Activated CD8-positive, alpha-beta memory T cell treated with anti-CD3 and anti-CD28 coated beads, Interleukin-2, amount 10 ng/mL, durations not matched to agents 7 days and 5 days (primary cell): ENCODE measurements around the gene NT5E. TPM values are rescaled to one million over a fixed set of nuclear protein-coding genes. Genes with fewer than 3 reads are reported as not detected.
"Not testable (repeated sequence)": the region's sequence is repeated elsewhere in the genome, so short reads cannot be mapped to it uniquely, and the experiment has no call there.

ENCODE experiments used
- ATAC-seq: fragments of 150-1000 bp; cut with Tn5 transposase; one replicate; pipeline ENCODE4 v1.10.0; 2021; ENCODE audit warnings: moderate library complexity
- CTCF ChIA-PET: fragments of 350-600 bp; sonication (Branson Sonifier 250); formaldehyde crosslinking; loops from one replicate; lab custom pipeline; 2021; ENCODE audit warnings: antibody characterized with exemption; lab: Charles Lee
- DNase-seq: peaks from one replicate; pipeline ENCODE4 v3.0.0-alpha.2; 2020
- H3K27ac Mint-ChIP-seq: one replicate; pipeline ENCODE4 v1.8.0; 2021; ENCODE audit warnings: mild to moderate bottlenecking, mixed read lengths
- H3K27me3 Mint-ChIP-seq: one replicate; pipeline ENCODE4 v1.8.0; 2021; ENCODE audit warnings: mixed read lengths
- H3K36me3 Mint-ChIP-seq: one replicate; pipeline ENCODE4 v1.8.0; 2021; ENCODE audit warnings: mild to moderate bottlenecking, mixed read lengths
- H3K4me1 Mint-ChIP-seq: one replicate; pipeline ENCODE4 v1.8.0; 2021; ENCODE audit warnings: mixed read lengths
- H3K4me3 Mint-ChIP-seq: one replicate; pipeline ENCODE4 v1.8.0; 2021; ENCODE audit warnings: mild to moderate bottlenecking, moderate library complexity, mixed read lengths
- H3K9me3 Mint-ChIP-seq: one replicate; pipeline ENCODE4 v1.8.0; 2022; ENCODE audit warnings: low read depth, mixed read lengths
- total RNA-seq, 2 experiments: library from RNA; stranded (reverse); gene quantifications; one replicate each; pipeline ENCODE4 v1.2.3, GENCODE V29; 2021

The NT5E gene
- total RNA-seq, 2 experiments from 2014 or later: 17.3 to 24.1 TPM

DNA sequence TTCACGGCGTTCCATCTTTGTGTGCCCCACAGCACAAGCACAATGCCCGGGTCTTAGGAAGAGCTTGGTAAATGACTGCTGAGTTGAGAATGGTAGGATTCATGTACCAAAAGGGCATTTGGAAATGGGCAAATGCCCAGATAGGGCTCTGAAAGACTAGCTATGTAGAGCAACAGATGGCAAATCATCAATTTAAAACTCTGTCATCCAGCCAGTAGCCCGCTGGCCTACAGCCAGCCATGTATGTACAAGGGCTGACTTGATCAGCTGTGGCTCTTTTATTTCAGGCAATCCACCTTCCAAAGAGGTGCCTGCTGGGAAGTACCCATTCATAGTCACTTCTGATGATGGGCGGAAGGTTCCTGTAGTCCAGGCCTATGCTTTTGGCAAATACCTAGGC, 35.1 kb downstream of the NT5E start:
- CTCF ChIA-PET: interaction anchor here (0.8 to 9.5 kb wide), 9 partner anchors 9 to 162 kb away, joined by 4 to 97 read pairs (median 20); partner anchors contain the start of gene NT5E
- no peaks in the 10 kb centered on the region for H3K27me3 Mint-ChIP-seq
- no peak overlapping the region for H3K4me3 Mint-ChIP-seq
- H3K27ac Mint-ChIP-seq: no peak overlapping the region
- DNase-seq (no peak), ATAC-seq (no peak)
- peaks cover 1% of the 10 kb centered on the region for H3K36me3 Mint-ChIP-seq
- peaks cover 16% of the 10 kb centered on the region for H3K4me1 Mint-ChIP-seq
- no peaks in the 10 kb centered on the region for H3K9me3 Mint-ChIP-seq

DNA sequence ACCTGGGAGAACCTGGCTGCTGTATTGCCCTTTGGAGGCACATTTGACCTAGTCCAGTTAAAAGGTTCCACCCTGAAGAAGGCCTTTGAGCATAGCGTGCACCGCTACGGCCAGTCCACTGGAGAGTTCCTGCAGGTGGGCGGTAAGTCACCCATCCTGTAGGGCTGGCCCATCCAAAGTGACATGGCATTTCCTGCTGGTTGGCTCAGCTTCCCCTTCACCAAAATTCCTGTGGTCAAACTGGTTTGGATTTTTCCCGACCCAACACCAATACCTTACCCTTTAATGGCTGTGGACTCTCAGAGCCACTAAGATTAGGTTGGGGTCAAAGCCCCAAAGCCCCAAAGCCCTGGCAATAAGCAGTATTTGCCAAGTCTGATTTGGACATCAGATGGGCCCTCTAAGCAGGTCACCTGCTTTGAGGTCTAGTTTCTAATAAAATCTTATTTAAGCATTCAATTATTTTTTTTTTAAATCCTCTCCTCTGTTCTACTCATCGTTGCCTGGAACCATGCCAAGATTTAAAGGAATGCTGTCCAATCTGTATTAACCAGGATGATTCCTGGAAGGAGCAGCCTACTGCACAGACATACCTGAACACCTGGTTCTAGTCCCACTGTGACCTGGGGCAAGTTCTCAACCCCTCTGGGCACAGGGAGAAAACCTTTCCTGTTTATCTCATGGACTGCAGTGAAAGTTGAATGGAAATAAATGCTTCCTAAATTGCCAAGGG, 40.8 kb downstream of the NT5E start:
- H3K9me3 Mint-ChIP-seq: peaks cover under 1% of the 10 kb centered on the region
- peaks cover 25% of the 10 kb centered on the region for H3K36me3 Mint-ChIP-seq
- DNase-seq (no peak), ATAC-seq (no peak)
- H3K4me1 Mint-ChIP-seq: peaks cover under 1% of the 10 kb centered on the region
- no peaks in the 10 kb centered on the region for H3K27me3 Mint-ChIP-seq
- H3K4me3 Mint-ChIP-seq: no peak overlapping the region
- CTCF ChIA-PET: interaction anchor here (0.7 to 0.8 kb wide), 2 partner anchors 51 to 136 kb away, joined by 3 read pairs; no protein-coding TSS in a partner anchor
- no peak overlapping the region for H3K27ac Mint-ChIP-seq

GRCh38 chr6:85493389-85493788, 43.5 kb downstream of the NT5E start:
- Mint-ChIP-seq H3K27me3 (no peaks in the 10 kb centered on the region), H3K27ac (no peak overlapping the region), H3K4me1 (peaks cover 22% of the 10 kb centered on the region), H3K9me3 (peaks cover 17% of the 10 kb centered on the region), H3K36me3 (peaks cover 51% of the 10 kb centered on the region), H3K4me3 (no peak overlapping the region)
- CTCF ChIA-PET: interaction anchor here (0.5 to 3.5 kb wide), 3 partner anchors 10 to 138 kb away, joined by 3 to 20 read pairs (median 6); no protein-coding TSS in a partner anchor
- DNase-seq: no peak
- ATAC-seq: no peak

GRCh38 chr6:85494547-85495536, 45.0 kb downstream of the NT5E start:
- Mint-ChIP-seq H3K9me3 (peaks cover 17% of the 10 kb centered on the region), H3K27me3 (no peaks in the 10 kb centered on the region), H3K27ac (no peak overlapping the region), H3K4me3 (no peak overlapping the region), H3K4me1 (peaks cover 32% of the 10 kb centered on the region), H3K36me3 (peaks cover 59% of the 10 kb centered on the region)
- DNase-seq: no peak
- CTCF ChIA-PET: interaction anchor here (1.5 to 3.5 kb wide), 4 partner anchors 11 to 140 kb away, joined by 4 to 20 read pairs (median 6); partner anchors contain the start of gene NT5E
- ATAC-seq: no peak

- Mint-ChIP-seq H3K36me3 (peaks cover 67% of the 10 kb centered on the region), H3K4me1 (peaks cover 32% of the 10 kb centered on the region), H3K27ac (no peak overlapping the region), H3K27me3 (no peaks in the 10 kb centered on the region), H3K9me3 (peaks cover 17% of the 10 kb centered on the region), H3K4me3 (no peak overlapping the region)
- DNase-seq: no peak
- ATAC-seq: no peak
- CTCF ChIA-PET: interaction anchor here (1.5 to 3.5 kb wide), 3 partner anchors 13 to 46 kb away, joined by 4 to 20 read pairs (median 5); partner anchors contain the start of gene NT5E
Measured at GRCh38 chr6:85496009-85496579, 46.2 kb downstream of the NT5E start.

DNA sequence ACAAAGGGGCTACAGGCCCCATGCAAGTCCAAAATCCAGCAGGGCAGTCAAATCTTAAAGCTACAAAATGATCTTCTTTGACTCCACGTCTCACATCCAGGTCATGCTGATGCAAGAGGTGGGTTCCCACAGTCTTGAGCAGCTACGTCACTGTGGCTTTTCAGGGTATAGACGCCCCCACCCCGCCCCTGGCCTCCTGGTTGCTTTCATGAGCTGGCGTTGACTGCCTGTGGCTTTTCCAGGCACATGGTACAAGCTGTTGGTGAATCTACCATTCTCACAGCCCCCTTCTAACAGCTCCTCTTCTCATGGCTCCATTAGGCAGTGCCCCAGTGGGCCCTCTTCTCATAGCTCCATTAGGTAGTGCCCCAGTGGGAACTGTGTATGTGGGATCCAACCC, 47.0 kb downstream of the NT5E start:
- H3K27me3 Mint-ChIP-seq: no peaks in the 10 kb centered on the region
- H3K4me3 Mint-ChIP-seq: no peak overlapping the region
- CTCF ChIA-PET: interaction anchor here (0.6 kb wide), 1 partner anchor 68 kb away, joined by 3 read pairs; no protein-coding TSS in a partner anchor
- H3K4me1 Mint-ChIP-seq: peaks cover 32% of the 10 kb centered on the region
- H3K36me3 Mint-ChIP-seq: peaks cover 70% of the 10 kb centered on the region
- H3K27ac Mint-ChIP-seq: peak overlapping the region; percentile 11
- DNase-seq (no peak), ATAC-seq (no peak)
- peaks cover 17% of the 10 kb centered on the region for H3K9me3 Mint-ChIP-seq

DNA sequence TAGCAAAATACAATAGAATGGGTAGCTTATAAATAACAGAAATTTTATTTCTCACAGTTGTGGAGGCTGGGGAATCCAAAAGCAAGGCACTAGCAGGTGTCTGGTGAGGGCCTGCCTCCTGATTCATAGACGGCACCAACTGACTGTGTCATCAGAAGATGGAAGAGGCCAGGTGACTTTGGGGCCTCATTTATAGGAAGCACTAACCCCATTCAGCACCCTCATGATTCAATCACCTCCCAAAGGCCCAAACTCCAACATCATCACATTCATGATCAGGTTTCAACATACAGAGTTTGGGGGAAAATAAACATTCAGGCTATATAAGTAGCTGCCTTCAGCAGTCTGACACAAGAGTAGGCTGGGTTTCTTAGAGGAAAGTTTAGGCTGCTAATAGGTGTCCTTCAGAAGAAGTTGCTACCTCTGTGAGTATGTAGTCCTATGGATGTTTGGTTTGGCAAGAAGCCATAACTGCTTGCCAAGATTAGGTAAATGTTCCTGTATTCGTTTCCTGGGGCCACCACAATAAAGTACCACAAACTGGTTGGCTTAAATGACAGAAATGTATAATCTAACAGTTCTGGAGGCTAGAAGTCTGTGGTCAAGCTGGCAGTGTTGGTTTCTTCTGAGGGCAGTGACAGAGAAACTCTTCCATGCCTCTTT, 48.8 kb downstream of the NT5E start:
- Mint-ChIP-seq H3K36me3 (peaks cover 67% of the 10 kb centered on the region), H3K27me3 (no peaks in the 10 kb centered on the region), H3K9me3 (peaks cover 17% of the 10 kb centered on the region), H3K4me1 (peaks cover 32% of the 10 kb centered on the region), H3K4me3 (no peak overlapping the region), H3K27ac (no peak overlapping the region)
- CTCF ChIA-PET: no interaction called here
- DNase-seq (no peak), ATAC-seq (peak; percentile 33)

DNA sequence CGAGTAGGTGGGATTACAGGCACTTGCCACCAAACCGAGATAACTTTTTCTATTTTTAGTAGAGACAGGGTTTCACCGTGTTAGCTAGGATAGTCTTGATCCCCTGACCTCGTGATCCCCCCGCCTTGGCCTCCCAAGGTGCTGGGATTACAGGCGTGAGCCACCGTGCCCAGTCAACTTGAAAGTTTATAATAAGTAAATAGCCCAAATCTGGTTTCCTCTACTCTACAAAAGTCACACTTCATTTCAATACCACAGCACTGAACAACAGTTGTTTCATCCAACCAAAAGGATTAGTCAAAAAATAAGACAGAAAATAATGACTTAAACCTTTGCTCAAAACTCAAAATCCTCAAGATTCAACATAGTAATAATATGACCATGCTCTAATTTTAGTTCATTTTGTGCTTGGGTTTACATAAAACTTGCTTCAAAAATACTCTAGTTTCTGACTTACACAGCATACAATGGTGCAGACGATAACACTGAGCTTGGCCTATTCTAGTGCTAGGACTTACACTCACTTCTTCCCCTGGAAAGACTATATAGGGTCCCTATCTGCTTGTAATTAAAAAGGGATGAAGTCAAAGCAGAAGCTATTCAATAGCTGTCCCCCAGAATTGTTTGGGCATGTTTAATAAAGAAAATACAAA, 56.7 kb downstream of the NT5E start:
- Mint-ChIP-seq H3K9me3 (no peaks in the 10 kb centered on the region), H3K4me3 (no peak overlapping the region), H3K27me3 (no peaks in the 10 kb centered on the region), H3K36me3 (peaks cover 51% of the 10 kb centered on the region), H3K27ac (peak overlapping the region; percentile 3), H3K4me1 (peaks cover 13% of the 10 kb centered on the region)
- DNase-seq (peak; percentile 66), ATAC-seq (peak; percentile 79)
- CTCF ChIA-PET: interaction anchor here (0.8 to 1.5 kb wide), 4 partner anchors 13 to 183 kb away, joined by 3 to 4 read pairs (median 4); no protein-coding TSS in a partner anchor

DNA sequence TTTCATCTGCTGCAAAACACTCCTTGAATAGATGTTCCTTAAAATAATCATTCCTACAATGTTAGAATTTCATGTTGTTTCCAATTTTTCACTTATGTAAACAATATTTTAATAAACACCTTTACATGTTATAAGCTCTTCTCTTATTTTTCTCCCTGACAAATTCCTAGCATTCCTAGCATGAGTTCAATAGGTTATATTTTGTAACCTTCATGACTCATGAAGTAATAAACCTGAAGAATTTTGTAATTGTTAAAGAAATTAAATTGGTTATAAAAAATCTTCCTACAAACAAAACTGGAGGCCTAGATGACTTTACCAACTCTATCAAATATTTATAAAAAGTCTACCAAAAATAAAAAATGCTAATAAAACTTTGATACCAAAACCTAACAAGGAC, 66.3 kb downstream of the NT5E start:
- ATAC-seq (no peak), DNase-seq (no peak)
- H3K4me1 Mint-ChIP-seq: no peaks in the 10 kb centered on the region
- no peaks in the 10 kb centered on the region for H3K9me3 Mint-ChIP-seq
- peaks cover 36% of the 10 kb centered on the region for H3K36me3 Mint-ChIP-seq
- CTCF ChIA-PET: no interaction called here
- H3K27me3 Mint-ChIP-seq: no peaks in the 10 kb centered on the region
- no peak overlapping the region for H3K4me3 Mint-ChIP-seq
- H3K27ac Mint-ChIP-seq: no peak overlapping the region

GRCh38 chr6:85524281-85524680, 74.4 kb downstream of the NT5E start:
- CTCF ChIA-PET: interaction anchor here (1.1 kb wide), 1 partner anchor 74 kb away, joined by 3 read pairs; the partner anchor contains the start of gene NT5E
- H3K4me3 Mint-ChIP-seq, H3K27me3 Mint-ChIP-seq, H3K9me3 Mint-ChIP-seq, H3K27ac Mint-ChIP-seq, H3K4me1 Mint-ChIP-seq, DNase-seq, ATAC-seq: not testable (repeated sequence)
- peaks cover 36% of the 10 kb centered on the region for H3K36me3 Mint-ChIP-seq

DNA sequence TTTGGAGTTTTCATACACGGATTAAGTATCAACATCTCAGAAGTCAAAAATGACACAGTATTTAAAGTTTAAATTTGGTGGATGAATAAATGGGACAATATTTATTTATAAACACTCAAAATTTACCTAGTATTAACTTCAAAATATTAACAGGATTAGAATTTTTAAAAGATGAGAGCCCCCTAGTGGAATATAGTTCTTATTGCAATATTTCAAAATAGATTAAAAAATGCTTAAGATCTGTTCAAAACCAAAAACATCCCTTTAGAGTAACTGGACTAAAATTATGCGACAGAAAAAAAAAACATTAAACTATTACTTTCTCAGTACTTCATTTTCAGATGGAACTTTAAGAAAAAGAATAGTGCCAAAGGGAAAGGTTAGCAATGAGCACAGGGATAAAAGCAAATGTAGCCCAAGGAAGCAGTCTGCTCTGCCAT, 87.2 kb downstream of the NT5E start:
- Mint-ChIP-seq H3K27me3 (no peaks in the 10 kb centered on the region), H3K4me1 (peaks cover 2% of the 10 kb centered on the region), H3K36me3 (peaks cover 9% of the 10 kb centered on the region), H3K9me3 (no peaks in the 10 kb centered on the region), H3K4me3 (no peak overlapping the region), H3K27ac (peak overlapping the region; percentile 19)
- CTCF ChIA-PET: interaction anchor here (0.9 to 3.0 kb wide), 16 partner anchors 9 to 185 kb away, joined by 3 to 17 read pairs (median 4); no protein-coding TSS in a partner anchor
- DNase-seq: no peak
- ATAC-seq: no peak

DNA sequence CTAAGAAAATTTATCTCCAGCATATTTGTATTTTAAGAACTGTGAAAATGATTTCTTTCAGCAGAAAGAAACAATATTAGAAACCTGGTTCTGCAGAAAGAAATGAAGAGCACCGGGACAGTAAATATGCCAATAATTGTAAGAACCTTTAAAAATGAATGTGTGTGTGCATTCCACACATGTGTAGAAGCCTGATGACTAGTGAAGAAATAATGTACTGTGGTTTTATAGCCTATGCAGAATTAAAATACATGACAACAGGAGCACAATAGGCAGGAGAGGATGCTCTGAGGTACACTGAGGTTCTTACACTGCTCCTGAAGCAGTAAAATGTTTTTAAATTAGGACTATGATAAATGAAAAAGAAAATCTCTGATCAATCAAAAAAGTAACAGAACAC, 94.9 kb downstream of the NT5E start:
- no peaks in the 10 kb centered on the region for H3K4me1 Mint-ChIP-seq
- H3K4me3 Mint-ChIP-seq: no peak overlapping the region
- CTCF ChIA-PET: no interaction called here
- H3K36me3 Mint-ChIP-seq: peaks cover 33% of the 10 kb centered on the region
- no peak overlapping the region for H3K27ac Mint-ChIP-seq
- no peak for ATAC-seq
- H3K27me3 Mint-ChIP-seq: no peaks in the 10 kb centered on the region
- peaks cover 2% of the 10 kb centered on the region for H3K9me3 Mint-ChIP-seq
- DNase-seq: no peak
